GM18519 (cell line): ENCODE measurements around the gene SEC16A.

ENCODE experiments used
- ATAC-seq: cut with Tn5 transposase; IDR thresholded peaks from one replicate; pipeline ENCODE4 v1.9.1; 2021; ENCODE audit warnings: mild to moderate bottlenecking, moderate library complexity; ENCODE audit not compliant: unreplicated experiment, low FRiP score

Gene SEC16A

DNA sequence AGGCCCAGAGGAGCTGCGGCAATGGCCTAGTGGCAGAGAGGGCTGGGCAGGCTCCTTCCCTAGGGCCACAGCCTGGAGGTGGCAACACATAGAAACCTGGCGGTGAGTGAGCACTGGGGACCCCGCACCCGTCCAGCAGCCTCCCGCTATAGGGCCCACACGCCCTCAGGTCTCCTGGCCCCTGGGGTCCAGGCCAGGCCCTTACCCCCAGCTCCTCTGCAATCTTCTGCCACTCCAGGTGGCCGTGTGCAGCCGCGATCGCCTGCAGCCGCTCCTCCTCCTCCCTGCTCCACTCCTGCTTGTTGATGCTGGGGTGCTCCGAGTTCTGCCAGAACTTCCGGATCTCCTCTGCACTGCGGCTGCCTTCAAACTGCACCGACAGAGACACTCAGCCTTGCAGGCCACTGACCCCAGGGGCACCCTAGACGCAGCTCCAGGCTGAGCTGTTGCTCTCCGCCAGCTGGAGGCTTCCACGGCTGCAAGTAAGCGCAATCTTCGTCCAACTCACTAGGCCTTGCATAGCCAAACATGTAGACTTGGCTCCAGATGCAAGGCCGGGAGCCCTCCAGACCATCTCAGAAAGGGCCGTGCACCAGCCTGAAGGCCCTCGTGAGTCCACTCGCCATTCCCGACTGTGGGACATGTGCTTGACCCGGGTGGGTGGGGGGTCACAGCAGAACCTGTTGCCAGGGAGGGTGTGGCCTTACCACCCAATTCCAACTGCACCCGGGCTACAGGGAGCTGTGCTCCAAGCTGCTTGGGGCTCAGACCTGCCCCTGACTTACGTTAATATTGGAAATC is 90.9 kb downstream of the SEC16A start:
- ATAC-seq, result no peak
